Rectal smooth muscle tissue (tissue), 1 donor: ENCODE measurements around the gene AFF2.
"Not testable (repeated sequence)": the region's sequence is repeated elsewhere in the genome, so short reads cannot be mapped to it uniquely, and the experiment has no call there.

Source experiments
- H3K27ac ChIP-seq: one replicate; pipeline ENCODE4 v1.7.0; 2013; ENCODE audit warnings: low read depth, low read length, inconsistent platforms
- H3K27me3 ChIP-seq: one replicate; pipeline ENCODE4 v1.7.0; 2013; ENCODE audit warnings: low read length; ENCODE audit not compliant: control insufficient read depth, insufficient read depth
- H3K36me3 ChIP-seq: one replicate; pipeline ENCODE4 v1.7.0; 2013; ENCODE audit warnings: low read length; ENCODE audit not compliant: control insufficient read depth, insufficient read depth
- H3K4me1 ChIP-seq: one replicate; pipeline ENCODE4 v1.7.0; 2013; ENCODE audit warnings: low read length; ENCODE audit not compliant: control insufficient read depth, insufficient read depth
- H3K4me3 ChIP-seq: one replicate; pipeline ENCODE4 v1.7.0; 2013; ENCODE audit warnings: low read length
- H3K9ac ChIP-seq: one replicate; pipeline ENCODE4 v1.7.0; 2013; ENCODE audit warnings: low read length

AFF2 gene

DNA sequence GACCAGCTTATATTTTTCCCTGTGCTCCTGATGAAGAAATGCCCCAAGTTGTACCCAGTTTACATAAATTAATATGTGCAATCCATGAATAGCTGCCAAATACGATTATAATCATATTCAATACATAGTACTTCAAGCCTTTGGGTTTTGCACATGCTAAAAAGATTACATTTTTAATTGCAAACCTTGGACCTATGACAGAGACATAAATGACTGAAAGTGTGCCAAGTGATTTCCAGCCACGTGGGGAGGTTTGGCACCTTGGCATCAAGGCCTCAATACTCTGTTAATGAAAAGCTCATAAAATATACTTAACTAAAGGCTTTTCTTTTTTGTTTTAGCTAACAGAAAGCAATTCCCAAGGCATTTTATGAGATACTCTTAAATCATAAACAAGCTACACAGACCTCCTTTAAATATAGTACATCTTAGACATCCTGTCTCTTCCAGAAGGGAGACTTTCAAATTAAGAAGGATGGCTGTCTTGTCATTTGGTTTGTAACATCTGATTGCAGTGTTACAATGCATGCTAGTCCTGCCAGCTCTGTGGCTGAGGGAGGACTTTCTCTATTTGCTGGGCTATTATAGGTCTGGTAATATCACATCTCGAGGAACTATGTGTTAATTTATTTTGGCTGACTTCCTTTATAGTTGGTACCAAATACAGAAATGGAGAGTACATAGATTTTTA is 404.1 kb downstream of the AFF2 start:
- Histone ChIP-seq H3K27ac (no peak overlapping the region), H3K36me3 (no peaks in the 10 kb centered on the region), H3K9ac (no peak overlapping the region), H3K4me3 (no peak overlapping the region), H3K4me1 (no peaks in the 10 kb centered on the region), H3K27me3 (no peaks in the 10 kb centered on the region)

DNA sequence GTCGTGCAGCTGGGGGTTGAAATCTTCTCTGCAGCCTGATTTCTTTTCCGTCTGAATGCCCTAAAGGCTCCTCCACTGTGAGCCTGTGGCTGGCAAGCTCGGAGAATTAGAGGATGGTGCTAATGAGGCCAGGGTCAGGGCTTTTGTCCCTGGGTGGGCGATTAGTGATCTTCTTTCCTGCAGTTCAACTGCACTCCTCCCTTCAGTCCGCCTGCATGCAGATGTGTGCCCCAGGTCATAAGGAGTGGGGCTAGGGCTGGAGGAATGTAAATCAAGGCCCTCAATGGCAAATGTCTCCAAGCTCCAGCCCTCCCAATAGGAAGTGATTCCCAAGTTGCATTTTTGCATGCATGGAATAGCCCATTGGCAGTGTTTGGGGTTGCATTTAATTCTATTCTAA is 405.0 kb downstream of the AFF2 start:
- Histone ChIP-seq H3K4me1 (no peaks in the 10 kb centered on the region), H3K27ac (no peak overlapping the region), H3K27me3 (no peaks in the 10 kb centered on the region), H3K36me3 (no peaks in the 10 kb centered on the region), H3K4me3 (no peak overlapping the region), H3K9ac (no peak overlapping the region)

GRCh38 chrX:148906628-148907027 is 406.2 kb downstream of the AFF2 start:
- not testable (repeated sequence) for H3K9ac ChIP-seq, H3K27me3 ChIP-seq, H3K4me1 ChIP-seq, H3K4me3 ChIP-seq, H3K36me3 ChIP-seq, H3K27ac ChIP-seq

- no peak overlapping the region for H3K4me3 ChIP-seq
- no peak overlapping the region for H3K9ac ChIP-seq
- no peaks in the 10 kb centered on the region for H3K4me1 ChIP-seq
- no peak overlapping the region for H3K27ac ChIP-seq
- no peaks in the 10 kb centered on the region for H3K27me3 ChIP-seq
- no peaks in the 10 kb centered on the region for H3K36me3 ChIP-seq
Measured at GRCh38 chrX:148909758-148910157, 409.3 kb downstream of the AFF2 start.

DNA sequence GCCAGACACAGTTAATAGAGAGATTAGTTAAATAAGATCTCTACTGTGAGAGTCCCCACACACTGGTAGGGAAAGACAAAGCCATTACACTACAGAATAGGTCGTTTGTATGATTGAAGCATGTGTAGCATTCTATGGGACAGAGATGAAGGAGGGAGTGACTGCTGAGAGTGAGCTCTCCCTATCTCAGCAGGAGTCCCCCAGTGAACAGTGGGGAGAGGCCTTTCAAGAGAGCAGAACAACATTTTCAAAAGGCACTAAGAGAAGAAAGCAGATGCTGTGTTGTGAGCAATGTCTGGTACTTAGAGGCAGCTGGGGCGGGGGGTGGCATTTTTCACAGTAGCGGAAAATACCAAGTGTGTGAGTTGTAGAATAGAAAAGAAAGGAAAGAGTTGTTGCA is 413.6 kb downstream of the AFF2 start:
- no peaks in the 10 kb centered on the region for H3K27me3 ChIP-seq
- H3K9ac ChIP-seq, result no peak overlapping the region
- H3K4me1 ChIP-seq, result no peaks in the 10 kb centered on the region
- H3K36me3 ChIP-seq, result no peaks in the 10 kb centered on the region
- H3K27ac ChIP-seq, result no peak overlapping the region
- H3K4me3 ChIP-seq, result no peak overlapping the region

DNA sequence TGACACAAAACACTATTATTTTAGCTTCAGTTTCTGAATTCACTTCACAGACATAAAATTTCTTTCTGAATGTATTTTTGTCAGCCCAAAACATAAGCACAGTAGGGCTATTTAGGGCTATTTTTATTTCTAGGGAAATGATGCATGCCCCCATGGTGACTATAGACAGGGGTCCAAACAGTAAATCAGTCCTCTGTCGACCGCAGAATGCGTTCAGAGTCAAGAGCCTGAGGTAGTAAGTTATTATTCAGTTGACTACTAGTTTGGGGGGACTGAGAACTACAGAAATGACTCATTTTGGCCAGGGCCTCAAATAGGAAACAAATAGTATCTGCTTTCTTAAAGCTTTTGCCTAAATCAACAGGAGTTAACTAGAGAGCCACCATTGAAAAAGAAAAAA is 414.4 kb downstream of the AFF2 start:
- no peaks in the 10 kb centered on the region for H3K36me3 ChIP-seq
- H3K27me3 ChIP-seq, result no peaks in the 10 kb centered on the region
- no peaks in the 10 kb centered on the region for H3K4me1 ChIP-seq
- H3K4me3 ChIP-seq, result no peak overlapping the region
- H3K27ac ChIP-seq, result no peak overlapping the region
- H3K9ac ChIP-seq, result no peak overlapping the region

DNA sequence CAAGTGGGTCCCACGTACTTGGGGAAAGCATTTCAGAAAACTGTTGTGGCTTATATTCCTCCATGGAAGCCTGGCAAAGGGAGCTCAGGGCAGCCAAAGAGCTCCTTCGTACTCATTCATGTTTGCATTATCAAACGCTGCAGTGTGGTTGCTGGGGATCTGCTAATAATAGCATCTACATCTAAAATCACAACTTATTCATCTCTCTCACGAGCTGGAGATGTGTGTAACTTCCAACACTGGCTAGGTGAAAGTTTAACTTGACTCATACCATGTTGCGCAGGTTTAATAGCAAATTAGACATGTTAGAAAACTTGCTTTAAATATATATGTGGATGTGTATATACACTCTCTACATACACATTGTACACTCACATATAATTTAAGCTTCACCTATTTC is 415.1 kb downstream of the AFF2 start:
- no peaks in the 10 kb centered on the region for H3K4me1 ChIP-seq
- H3K27me3 ChIP-seq, result no peaks in the 10 kb centered on the region
- no peak overlapping the region for H3K4me3 ChIP-seq
- no peak overlapping the region for H3K9ac ChIP-seq
- H3K27ac ChIP-seq, result no peak overlapping the region
- H3K36me3 ChIP-seq, result no peaks in the 10 kb centered on the region

- Histone ChIP-seq H3K27me3 (no peaks in the 10 kb centered on the region), H3K9ac (no peak overlapping the region), H3K27ac (no peak overlapping the region), H3K4me3 (no peak overlapping the region), H3K4me1 (no peaks in the 10 kb centered on the region), H3K36me3 (no peaks in the 10 kb centered on the region)
Measured at GRCh38 chrX:148917441-148917840, 417.0 kb downstream of the AFF2 start.

- Histone ChIP-seq H3K4me1 (no peaks in the 10 kb centered on the region), H3K9ac (no peak overlapping the region), H3K27ac (no peak overlapping the region), H3K36me3 (no peaks in the 10 kb centered on the region), H3K27me3 (no peaks in the 10 kb centered on the region), H3K4me3 (no peak overlapping the region)
Measured at GRCh38 chrX:148923631-148924030, 423.2 kb downstream of the AFF2 start.

DNA sequence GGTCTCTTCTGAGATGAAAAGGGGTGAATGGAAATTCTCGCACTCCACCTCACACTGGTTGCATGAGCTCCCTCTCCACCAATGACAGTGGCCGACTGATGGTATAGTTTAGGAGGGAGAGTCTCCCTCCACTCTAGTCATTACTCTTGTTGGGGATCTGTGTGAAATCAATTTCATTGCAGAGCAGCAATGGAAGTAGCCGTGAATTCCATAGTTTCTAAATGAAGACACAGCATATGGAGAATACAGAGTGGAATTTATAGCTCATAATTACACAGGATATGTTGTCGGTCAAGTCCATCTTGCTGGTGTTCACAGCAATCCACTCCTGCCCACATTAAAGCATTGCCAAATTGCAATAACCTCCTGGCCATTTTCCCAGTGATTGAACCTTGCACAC is 426.0 kb downstream of the AFF2 start:
- Histone ChIP-seq H3K9ac (no peak overlapping the region), H3K27me3 (no peaks in the 10 kb centered on the region), H3K4me1 (no peaks in the 10 kb centered on the region), H3K27ac (no peak overlapping the region), H3K36me3 (no peaks in the 10 kb centered on the region), H3K4me3 (no peak overlapping the region)

- Histone ChIP-seq H3K36me3 (no peaks in the 10 kb centered on the region), H3K9ac (no peak overlapping the region), H3K4me1 (no peaks in the 10 kb centered on the region), H3K27ac (no peak overlapping the region), H3K4me3 (no peak overlapping the region), H3K27me3 (no peaks in the 10 kb centered on the region)
Measured at GRCh38 chrX:148928811-148929210, 428.4 kb downstream of the AFF2 start.

- Histone ChIP-seq H3K27ac (no peak overlapping the region), H3K9ac (no peak overlapping the region), H3K36me3 (no peaks in the 10 kb centered on the region), H3K4me3 (no peak overlapping the region), H3K4me1 (no peaks in the 10 kb centered on the region), H3K27me3 (no peaks in the 10 kb centered on the region)
Measured at GRCh38 chrX:148929686-148930085, 429.3 kb downstream of the AFF2 start.

- no peak overlapping the region for H3K9ac ChIP-seq
- no peak overlapping the region for H3K27ac ChIP-seq
- H3K27me3 ChIP-seq, result no peaks in the 10 kb centered on the region
- no peak overlapping the region for H3K4me3 ChIP-seq
- no peaks in the 10 kb centered on the region for H3K4me1 ChIP-seq
- no peaks in the 10 kb centered on the region for H3K36me3 ChIP-seq
Measured at GRCh38 chrX:148930206-148930729, 429.9 kb downstream of the AFF2 start.
